K562 (cell line): ENCODE measurements around the gene SAP30BP. TPM values are rescaled to one million over a fixed set of nuclear protein-coding genes. Genes with fewer than 3 reads are reported as not detected.

Source experiments
- DEAF1 ChIP-seq: fragments of 450-650 bp; formaldehyde crosslinking; IDR thresholded peaks from 2 replicates; pipeline ENCODE4 v1.4.0; 2020; ENCODE audit warnings: mild to moderate bottlenecking, moderate library complexity
- DMBX1 ChIP-seq: fragments of 250-450 bp; sonication (Bioruptor Pico); IDR thresholded peaks from 2 replicates; pipeline ENCODE4 v1.8.0; 2022; ENCODE audit warnings: inconsistent platforms, mild to moderate bottlenecking, moderate library complexity, borderline replicate concordance
- ETS1 ChIP-seq: conservative IDR thresholded peaks from 2 replicates; pipeline ENCODE4 v1.6.1; 2011; ENCODE audit warnings: low read depth, mild to moderate bottlenecking, low read length; ENCODE audit not compliant: control insufficient read depth
- IFI16 ChIP-seq: fragments of 250-450 bp; sonication (Bioruptor Pico); IDR thresholded peaks from 2 replicates; pipeline ENCODE4 v2.1.2; 2022; ENCODE audit warnings: mild to moderate bottlenecking, inconsistent platforms
- PHB ChIP-seq: fragments of 250-450 bp; sonication (Bioruptor Pico); IDR thresholded peaks from 2 replicates; pipeline ENCODE4 v1.5.0; 2021
- PHF8 ChIP-seq: fragments of 200-600 bp; sonication (generic); IDR thresholded peaks from 2 replicates; pipeline ENCODE4 v1.6.1; 2012; ENCODE audit warnings: mixed run types, mild to moderate bottlenecking, inconsistent platforms, low read length, moderate library complexity, borderline replicate concordance
- POLR2G ChIP-seq: fragments of 200-400 bp; formaldehyde crosslinking; IDR thresholded peaks from 2 replicates; pipeline ENCODE4 v1.6.1; 2017; ENCODE audit warnings: low read depth, mild to moderate bottlenecking, antibody characterized with exemption, low read length, moderate library complexity
- RBM14 ChIP-seq: fragments of 200-400 bp; formaldehyde crosslinking; IDR thresholded peaks from 2 replicates; pipeline ENCODE4 v1.6.1; 2018; ENCODE audit warnings: low read depth, mild to moderate bottlenecking, low read length, moderate library complexity, borderline replicate concordance; ENCODE audit not compliant: insufficient read depth
- SP2 ChIP-seq: IDR thresholded peaks from 2 replicates; pipeline ENCODE4 v1.6.1; 2011; ENCODE audit warnings: mild to moderate bottlenecking, low read depth, low read length, moderate library complexity; ENCODE audit not compliant: poor library complexity, severe bottlenecking; ENCODE audit errors: extremely low read depth
- TFAP4 ChIP-seq: sonication (generic); formaldehyde crosslinking; IDR thresholded peaks from 2 replicates; pipeline ENCODE4 v1.8.0; 2022; ENCODE audit warnings: missing genetic modification reagents, mild to moderate bottlenecking, moderate library complexity, borderline replicate concordance
- USF1 ChIP-seq: sonication (generic); formaldehyde crosslinking; IDR thresholded peaks from 2 replicates; pipeline ENCODE4 v1.9.0; 2022; ENCODE audit warnings: mild to moderate bottlenecking, missing genetic modification reagents
- YY1 ChIP-seq, 3 experiments: IDR thresholded peaks; 2 replicates each; pipeline ENCODE4 v1.6.1; 2011; ENCODE audit warnings: low read length in 2 of 3, mild to moderate bottlenecking in 2 of 3, moderate library complexity in 2 of 3, borderline replicate concordance in 1 of 3, control low read depth in 1 of 3, low read depth in 1 of 3; ENCODE audit not compliant: insufficient read depth in 3 of 3, insufficient replicate concordance in 2 of 3, control insufficient read depth in 1 of 3, insufficient read length in 1 of 3; ENCODE audit errors: extremely low read depth in 1 of 3
- ZFP91 ChIP-seq: sonication (generic); formaldehyde crosslinking; IDR thresholded peaks from 2 replicates; pipeline ENCODE4 v1.8.0; 2022; ENCODE audit warnings: mild to moderate bottlenecking, missing genetic modification reagents
- ZNF274 ChIP-seq: IDR thresholded peaks from 2 replicates; pipeline ENCODE4 v1.6.1; 2011; ENCODE audit warnings: low read depth, mild to moderate bottlenecking, low read length, moderate library complexity, borderline replicate concordance
- ZNF398 ChIP-seq: fragments of 250-450 bp; sonication (Bioruptor Pico); IDR thresholded peaks from 2 replicates; pipeline ENCODE4 v1.8.0; 2021; ENCODE audit warnings: moderate library complexity, mild to moderate bottlenecking, inconsistent platforms
- ZSCAN32 ChIP-seq: fragments of 450-650 bp; formaldehyde crosslinking; IDR thresholded peaks from 2 replicates; pipeline ENCODE4 v1.4.0; 2020; ENCODE audit warnings: mild to moderate bottlenecking, moderate library complexity
- polyA plus RNA-seq, 8 experiments: library from polyadenylated mRNA; depleted of rRNA in 4 of 8; stranded (reverse) in 5 of 8; unstranded in 3 of 8; fragments of >200 nt; fragmentation: Nextera tagmentation in 2 of 8; fragmentation: Illumina TruSeq in 1 of 8; extraction: Ambion mirVana in 2 of 8; extraction: Trizol in 1 of 8; gene quantifications; 2 replicates each; pipeline versions ENCODE4 v1.2.1 to v1.2.3, GENCODE V29; 2011 to 2014; ENCODE audit warnings: inconsistent platforms in 1 of 8, missing spikeins in 1 of 8
- total RNA-seq, 7 experiments: library from RNA; depleted of rRNA in 6 of 7; stranded (reverse); fragments of >200 nt in 6 of 7; fragmentation: Illumina TruSeq in 2 of 7; extraction: Trizol in 2 of 7; gene quantifications; 2 replicates each; pipeline versions ENCODE4 v1.2.1 to v1.2.3, GENCODE V29; 2011 to 2021; ENCODE audit warnings: low replicate concordance in 1 of 7

Gene SAP30BP
- total and polyA plus RNA-seq, 9 of the 15 experiments (the other 6 are each of a cell fraction or from before 2014, with no cell fraction given) = 45.3 to 154 (median 71.7) TPM

- TF ChIP-seq ZNF398 (CRISPR knock-in tag) (no peak), PHB (no peak), ETS1 (peak; percentile 74; the same call in 1 of the 2 replicates), USF1 (CRISPR knock-in tag) (0 out of 2 replicates have a peak, but pooled peaks have one; percentile 8), YY1 (IDR thresholded peaks at IDR 0.05; ENCODE audit: borderline replicate concordance in 1 of 3, control insufficient read depth in 1 of 3, extremely low read depth in 1 of 3, insufficient read depth in 3 of 3, insufficient read length in 1 of 3, insufficient replicate concordance in 2 of 3, low read depth in 1 of 3, low read length in 2 of 3) (peak in 1 of 3 experiments; percentile 21), POLR2G (no peak), SP2 (no peak), ZFP91 (no peak), TFAP4 (CRISPR knock-in tag) (peak; percentile 99), ZNF274 (no peak), ZSCAN32 (CRISPR knock-in tag) (no peak), RBM14 (no peak), IFI16 (CRISPR knock-in tag) (no peak), DMBX1 (no peak), PHF8 (no peak), DEAF1 (CRISPR knock-in tag) (no peak)
These were observed 33.4 kb upstream of the SAP30BP start (continued) for GRCh38 chr17:75633486-75634375.
